Islet precursor cell (in vitro differentiated cells): ENCODE results near the gene DNER.
"Not testable (repeated sequence)": the region's sequence is repeated elsewhere in the genome, so short reads cannot be mapped to it uniquely, and the experiment has no call there.

Experiments used
- DNase-seq: peaks from one replicate; pipeline ENCODE4 v3.0.0-alpha.2; 2018

The DNER gene

DNA sequence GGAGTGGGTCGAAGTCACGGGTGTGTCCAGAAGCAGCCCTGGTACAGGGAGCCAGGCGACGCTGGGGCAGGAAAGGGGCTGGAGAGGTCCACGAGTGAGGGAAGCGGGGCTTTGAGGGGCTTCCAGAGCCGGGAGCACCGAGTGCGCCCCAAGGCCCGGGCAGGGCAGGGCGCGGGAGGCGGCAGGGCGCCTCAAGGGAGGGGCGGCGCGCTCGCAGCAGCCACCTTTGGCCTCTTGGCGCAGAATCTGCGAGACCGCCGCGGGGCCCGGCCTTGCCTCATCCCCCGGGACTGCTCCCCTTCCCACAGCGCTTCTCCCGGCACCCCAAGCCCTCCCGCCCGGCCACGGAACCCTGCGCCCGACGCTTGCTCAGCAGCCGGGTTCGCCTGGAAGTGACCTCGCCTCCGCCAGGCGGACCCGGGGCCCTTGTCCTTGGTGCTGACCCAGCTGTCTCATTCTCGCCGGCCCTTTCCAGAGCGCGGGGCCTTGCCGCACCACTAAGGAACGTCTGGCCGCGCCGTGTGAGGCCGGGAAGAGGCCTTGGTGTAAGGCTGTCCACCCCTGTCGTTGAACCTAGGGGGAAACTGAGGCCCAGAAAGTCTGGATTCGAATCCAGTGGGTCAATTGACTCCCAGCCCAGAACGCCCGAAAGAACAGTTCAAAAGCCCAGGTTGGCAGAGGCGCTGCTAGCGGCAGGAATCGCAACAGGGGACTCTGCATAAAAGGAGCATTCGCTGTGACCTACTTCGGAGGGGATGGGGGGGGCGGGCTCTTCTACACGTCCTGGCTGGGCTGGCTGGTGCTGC, 584 bp upstream of the DNER start:
- peak; percentile 91 for DNase-seq

DNA sequence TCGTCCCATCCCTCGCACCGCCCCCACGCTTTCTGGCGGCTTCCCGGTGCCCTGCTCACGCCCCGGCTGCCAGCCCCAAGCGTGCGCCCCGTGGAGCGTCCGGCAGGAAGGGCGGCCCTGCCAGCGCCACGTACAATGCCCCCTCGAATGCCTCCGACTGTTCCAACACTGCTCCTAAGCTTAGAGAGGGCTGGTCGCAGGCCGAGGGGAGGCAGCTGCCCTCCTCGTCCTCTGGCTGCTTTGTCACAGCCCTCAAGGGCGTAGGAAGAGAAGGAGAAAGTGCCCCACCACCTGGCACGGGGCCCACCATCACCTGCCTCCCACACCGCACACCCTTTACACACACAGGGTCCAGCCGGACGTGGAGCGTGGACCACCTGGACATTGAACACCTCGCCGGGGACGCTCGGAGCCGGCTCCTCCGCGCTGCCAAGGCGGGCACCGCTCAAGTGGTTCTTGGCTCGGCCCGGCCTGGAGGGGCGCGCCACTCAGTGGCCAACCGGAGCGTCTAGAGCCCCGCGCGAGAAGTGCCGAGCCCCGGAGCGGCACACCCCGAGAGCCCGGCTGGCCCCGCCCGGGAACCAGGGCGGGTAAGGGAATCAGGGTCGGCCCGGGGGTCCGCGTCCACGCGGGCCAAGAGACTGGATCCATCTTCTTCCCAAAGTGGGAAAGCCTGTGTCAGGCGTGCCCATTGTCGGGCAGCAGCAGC, 830 bp downstream of the DNER start:
- DNase-seq, result no peak

- no peak for DNase-seq
Measured at GRCh38 chr2:229712136-229712535, 2.2 kb downstream of the DNER start.

DNA sequence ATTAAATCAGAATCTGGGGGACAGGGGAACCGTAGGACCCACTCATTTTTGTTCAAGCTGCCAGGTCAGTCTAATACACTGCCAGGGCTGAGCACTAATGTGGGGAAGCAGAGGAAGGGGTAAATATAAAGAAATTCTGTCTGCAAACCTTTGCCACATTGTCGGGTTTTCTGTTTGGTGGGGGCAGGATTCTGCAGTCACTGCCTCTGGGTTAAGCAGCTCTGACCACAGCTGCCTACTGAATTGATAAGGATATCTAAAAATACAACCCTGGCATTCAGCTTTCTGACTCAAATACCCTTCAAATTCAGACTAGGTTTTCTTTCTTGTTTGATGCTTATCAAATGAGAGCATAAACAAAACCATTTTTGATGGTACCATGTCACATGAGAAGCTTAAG, 6.0 kb downstream of the DNER start:
- no peak for DNase-seq

- no peak for DNase-seq
Measured at GRCh38 chr2:229703909-229704630, 10.3 kb downstream of the DNER start.

DNA sequence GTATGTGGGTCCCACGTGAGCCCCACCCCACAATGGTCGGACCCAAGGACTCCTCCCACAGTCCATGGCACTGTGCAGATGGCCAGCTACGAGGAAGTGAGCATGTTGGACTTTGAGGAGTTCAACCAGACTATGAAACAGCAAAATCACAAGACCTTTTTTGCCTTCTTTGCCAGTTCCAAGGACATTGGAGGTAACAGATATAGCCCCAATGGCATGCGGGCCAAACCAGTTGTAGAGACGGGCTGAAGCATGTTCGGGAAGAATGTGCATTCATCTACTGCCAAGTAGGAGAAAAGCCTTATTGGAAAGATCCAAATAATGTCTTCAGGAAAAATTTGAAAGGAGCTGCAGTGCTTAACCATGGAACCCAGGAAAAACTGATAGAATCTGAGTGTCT, 12.6 kb downstream of the DNER start:
- no peak for DNase-seq

GRCh38 chr2:229701062-229701461, 13.3 kb downstream of the DNER start:
- DNase-seq, result no peak

DNA sequence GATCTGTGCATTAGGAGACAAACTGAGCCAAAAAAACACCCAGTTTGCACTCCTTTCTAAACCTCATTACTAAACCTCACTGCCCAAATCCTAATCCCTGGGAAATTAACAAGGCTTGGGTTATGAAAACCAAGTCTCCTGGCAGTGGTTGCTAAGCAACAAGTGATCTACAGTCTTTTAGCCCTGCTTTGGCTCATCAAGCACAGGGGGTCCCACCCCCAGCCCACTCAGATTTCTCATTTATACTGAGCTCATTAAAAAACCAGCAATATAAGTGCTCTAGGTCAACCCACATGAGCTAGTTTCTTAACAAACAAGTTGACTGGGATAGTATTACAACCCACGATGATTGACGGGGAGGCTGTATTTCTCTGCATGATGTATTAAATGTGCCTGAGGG, 18.4 kb downstream of the DNER start:
- no peak for DNase-seq

DNA sequence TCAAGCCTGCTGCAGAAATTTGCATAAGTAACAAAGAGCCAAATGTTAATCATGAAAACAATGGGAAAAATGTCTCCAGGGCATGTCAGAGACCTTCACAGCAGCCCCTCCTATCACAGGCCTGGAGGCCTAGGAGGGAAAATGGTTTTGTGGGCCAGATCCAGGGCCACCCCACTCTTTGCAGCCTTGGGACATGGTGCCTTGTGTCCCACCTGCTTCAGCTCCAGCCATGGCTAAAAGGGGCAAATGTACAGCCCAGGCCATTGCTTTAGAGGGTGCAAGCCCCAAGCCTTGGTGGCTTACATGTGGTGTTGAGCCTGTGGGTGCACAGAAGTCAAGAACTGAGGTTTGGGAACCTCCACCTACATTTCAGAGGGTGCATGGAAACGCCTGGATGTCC, 20.5 kb downstream of the DNER start:
- DNase-seq, result not testable (repeated sequence)

DNA sequence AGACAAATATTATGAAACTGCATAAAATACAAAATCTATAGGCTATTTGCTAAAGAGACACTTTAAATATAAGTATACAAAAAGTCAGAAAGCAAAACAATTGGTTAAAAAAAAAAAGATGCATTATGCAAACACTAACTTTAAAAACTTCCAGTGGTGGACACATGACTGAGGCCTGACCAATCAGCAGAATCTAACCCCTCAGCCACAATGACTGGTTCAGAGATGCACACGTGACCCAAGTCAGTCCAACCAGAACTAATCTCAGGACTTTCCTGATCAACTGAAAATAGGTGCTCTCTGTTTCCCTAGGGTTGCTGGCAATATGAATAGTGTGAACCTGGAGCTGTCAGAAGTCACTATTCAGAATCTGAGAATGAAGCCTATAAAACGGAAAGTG, 22.7 kb downstream of the DNER start:
- DNase-seq, result no peak

- DNase-seq, result no peak
Measured at GRCh38 chr2:229689307-229689839, 25.0 kb downstream of the DNER start.

GRCh38 chr2:229688141-229688540, 26.2 kb downstream of the DNER start:
- no peak for DNase-seq

DNA sequence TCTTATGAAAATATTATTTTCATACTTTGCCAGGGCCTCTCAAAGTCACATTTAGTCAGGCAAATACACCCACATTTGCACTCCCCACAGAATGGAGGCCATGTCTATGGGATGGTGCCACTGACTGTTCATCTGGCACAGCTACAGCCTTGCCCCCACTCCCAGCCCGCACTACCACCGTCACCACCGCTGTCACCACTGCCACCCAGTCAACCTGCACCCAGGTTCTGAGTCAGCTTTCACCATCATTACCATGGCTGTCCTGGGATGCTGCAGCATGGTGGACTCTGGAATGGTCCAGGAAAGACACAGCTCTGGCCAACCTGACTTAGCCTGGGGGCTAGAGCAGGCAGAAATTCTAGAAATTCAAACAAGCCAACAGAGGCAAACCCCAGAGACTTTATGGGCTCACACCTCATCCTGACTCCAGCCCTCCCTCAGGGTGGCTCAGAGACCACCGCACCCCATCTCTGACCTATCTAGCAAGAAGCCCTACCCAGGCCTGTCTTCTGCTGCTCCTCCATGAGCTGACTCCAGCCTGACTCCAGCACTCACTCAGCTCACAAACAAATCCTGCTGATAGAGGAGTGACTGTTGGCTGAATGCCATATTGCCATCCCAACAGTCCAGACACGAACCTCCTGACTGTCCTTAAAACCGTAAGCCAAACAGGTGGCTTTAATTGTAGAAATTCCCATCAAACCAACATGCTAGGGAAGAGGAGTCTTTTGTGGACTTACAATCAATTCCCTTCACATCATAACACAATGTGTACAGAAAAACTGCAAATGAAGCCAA, 28.0 kb downstream of the DNER start:
- no peak for DNase-seq

GRCh38 chr2:229684942-229685562, 29.3 kb downstream of the DNER start:
- no peak for DNase-seq

DNA sequence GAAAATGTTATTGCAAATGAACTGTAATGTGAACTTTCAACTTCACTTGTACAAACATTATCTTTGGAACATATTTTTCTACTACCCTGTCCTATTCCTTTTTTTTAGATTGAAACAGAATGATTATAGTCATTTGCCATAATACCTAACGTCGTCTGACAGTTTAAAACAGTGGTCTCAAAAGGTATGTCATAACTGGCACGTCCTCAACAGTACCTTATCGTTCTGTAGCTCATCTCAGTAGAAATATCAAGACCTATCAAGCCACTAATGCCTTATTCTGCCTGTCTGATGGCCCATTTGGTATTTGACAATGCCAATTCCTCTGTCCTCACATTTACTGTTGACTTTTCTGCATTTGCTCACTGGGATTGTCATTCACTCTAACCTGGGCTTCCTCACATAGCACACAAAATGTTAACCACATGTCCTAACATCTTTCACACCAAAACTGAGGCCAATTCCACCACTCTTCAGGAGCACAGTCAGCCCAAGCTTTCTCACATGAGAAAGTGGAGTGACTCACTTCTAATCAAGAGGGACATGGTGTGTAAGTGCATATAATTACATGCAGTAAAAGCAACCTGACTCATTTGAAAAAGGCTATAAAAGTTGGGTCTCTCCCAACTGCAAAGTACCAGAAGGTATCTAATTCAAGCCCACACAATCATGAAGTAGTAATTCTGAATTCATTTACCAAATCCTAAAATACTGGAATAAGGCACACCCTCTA, 34.8 kb downstream of the DNER start:
- DNase-seq, result no peak

GRCh38 chr2:229675569-229675968, 38.8 kb downstream of the DNER start:
- no peak for DNase-seq

DNA sequence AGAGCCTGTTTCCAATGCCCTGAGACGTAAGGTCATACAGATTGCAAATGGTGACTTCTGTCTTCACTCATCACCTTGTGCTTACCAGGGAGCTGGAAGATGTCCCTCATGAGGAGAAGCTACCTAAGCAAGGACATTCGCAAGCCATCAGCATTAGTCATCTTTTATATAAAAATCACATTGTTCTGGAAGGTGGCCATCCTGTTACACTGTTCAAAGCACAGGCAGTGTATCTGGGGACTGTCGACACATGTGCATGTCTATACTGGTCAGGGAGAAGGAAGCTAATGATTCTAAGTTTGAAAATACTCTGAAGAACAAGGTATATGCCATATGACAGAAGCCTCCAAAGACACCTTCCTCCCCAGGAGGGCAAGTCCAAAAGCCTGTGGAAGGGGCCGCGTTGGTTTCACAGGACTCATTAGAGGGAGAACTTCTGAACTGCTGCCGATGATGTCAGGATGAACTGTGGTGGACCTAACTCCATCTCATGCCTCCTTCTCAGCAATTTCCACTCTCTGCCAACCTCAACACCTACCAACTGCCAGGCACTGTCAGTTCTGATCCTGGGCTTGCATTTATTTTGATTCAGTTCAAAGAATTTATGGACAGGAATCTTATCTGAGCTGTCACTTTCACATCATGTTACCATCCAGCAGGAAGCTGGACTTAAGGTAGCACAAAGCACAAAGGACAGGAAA, 39.4 kb downstream of the DNER start:
- DNase-seq, result no peak

- no peak for DNase-seq
Measured at GRCh38 chr2:229673676-229674075, 40.7 kb downstream of the DNER start.

- DNase-seq, result no peak
Measured at GRCh38 chr2:229672021-229672420, 42.3 kb downstream of the DNER start.

- DNase-seq, result no peak
Measured at GRCh38 chr2:229669841-229670240, 44.5 kb downstream of the DNER start.

DNA sequence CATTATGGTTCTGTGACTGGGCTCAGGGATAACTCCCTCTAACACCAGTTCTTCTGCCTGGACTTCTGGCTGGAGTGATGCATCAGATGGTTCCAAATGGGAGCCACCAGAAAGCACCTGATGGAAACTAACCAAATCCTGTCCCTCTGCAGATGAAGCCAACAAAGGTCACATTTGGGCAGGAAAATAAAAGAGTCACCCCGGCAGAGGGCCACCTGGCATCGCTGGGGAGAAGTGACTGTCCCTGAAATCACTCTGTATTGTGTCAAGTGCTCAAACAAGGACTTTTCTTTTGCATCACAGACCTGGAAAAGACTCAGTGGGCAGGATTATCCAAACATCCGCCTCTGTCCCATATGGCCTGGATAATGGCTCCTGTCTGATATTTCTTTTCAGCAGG, 47.5 kb downstream of the DNER start:
- DNase-seq, result no peak
